Gastroesophageal sphincter (tissue), 4 donors: ENCODE measurements around the gene CSMD2. TPM values are rescaled to one million over a fixed set of nuclear protein-coding genes. Genes with fewer than 3 reads are reported as not detected.

ENCODE experiments used
- ATAC-seq: fragments of 150-250 bp; one replicate; pipeline ENCODE4 v1.9.1; 2016; ENCODE audit warnings: mild to moderate bottlenecking, moderate library complexity
- H3K27ac ChIP-seq, 4 donors: fragments of 200-600 bp; sonication (generic) in 3 of 4; 1 replicate in 3 of 4; 2 replicates in 1 of 4; pipeline ENCODE4 v1.5.1; 2016 to 2019
- H3K27me3 ChIP-seq: fragments of 200-600 bp; sonication (generic); one replicate; pipeline ENCODE4 v1.5.1; 2019
- H3K36me3 ChIP-seq, 2 donors: fragments of 200-600 bp; sonication (generic); one replicate each; pipeline ENCODE4 v1.5.1; 2019; ENCODE audit warnings: control low read depth in 1 of 2
- H3K4me1 ChIP-seq, 3 donors: fragments of 200-600 bp; sonication (generic); 1 replicate in 2 of 3; 2 replicates in 1 of 3; pipeline ENCODE4 v1.5.1; 2016 to 2019; ENCODE audit warnings: control low read depth in 2 of 3
- H3K4me3 ChIP-seq, 2 donors: fragments of 200-600 bp; sonication (generic); one replicate each; pipeline ENCODE4 v1.5.1; 2019; ENCODE audit warnings: mild to moderate bottlenecking in 1 of 2, moderate library complexity in 1 of 2
- H3K9me3 ChIP-seq, 3 donors: fragments of 200-600 bp; sonication (generic); one replicate each; pipeline ENCODE4 v1.5.1; 2017 to 2019; ENCODE audit warnings: control low read depth in 2 of 3
- EP300 ChIP-seq: sonication (generic); formaldehyde crosslinking; IDR thresholded peaks from one replicate; pipeline ENCODE4 v1.6.1; 2017; ENCODE audit warnings: antibody characterized with exemption, mild to moderate bottlenecking
- POLR2A ChIP-seq, 2 donors: fragments of 450-650 bp; IDR thresholded peaks; one replicate each; pipeline ENCODE4 v1.6.1; 2017; ENCODE audit warnings: antibody characterized with exemption in 2 of 2, mild to moderate bottlenecking in 2 of 2, moderate library complexity in 1 of 2
- POLR2AphosphoS5 ChIP-seq: sonication (generic); formaldehyde crosslinking; IDR thresholded peaks from one replicate; pipeline ENCODE4 v1.6.1; 2017; ENCODE audit warnings: antibody characterized with exemption
- WGBS, 2 donors: methylation state at CpG; one replicate each; pipeline ENCODE4 v1.1.5; 2018; ENCODE audit warnings: low coverage in 1 of 2; 5-methylcytosine and 5-hydroxymethylcytosine counted together
- total RNA-seq, 4 donors: library from RNA; depleted of rRNA; stranded (reverse); fragments of >200 nt; gene quantifications; one replicate each; pipeline ENCODE4 v1.1.0, GENCODE V29; 2016
- TF ChIP-seq, protein P1 (sequence below), 4 experiments: fragments of 200-600 bp in 2 of 4; fragments of 450-650 bp in 2 of 4; sonication (generic) in 1 of 4; IDR thresholded peaks; one replicate each; pipeline ENCODE4 v1.5.1; 2017 to 2019; ENCODE audit warnings: antibody characterized with exemption in 4 of 4, mild to moderate bottlenecking in 2 of 4, moderate library complexity in 2 of 4

Gene CSMD2
- total RNA-seq, 4 donors from 2014 or later = 0.22 to 2.5 (median 0.37) TPM

DNA sequence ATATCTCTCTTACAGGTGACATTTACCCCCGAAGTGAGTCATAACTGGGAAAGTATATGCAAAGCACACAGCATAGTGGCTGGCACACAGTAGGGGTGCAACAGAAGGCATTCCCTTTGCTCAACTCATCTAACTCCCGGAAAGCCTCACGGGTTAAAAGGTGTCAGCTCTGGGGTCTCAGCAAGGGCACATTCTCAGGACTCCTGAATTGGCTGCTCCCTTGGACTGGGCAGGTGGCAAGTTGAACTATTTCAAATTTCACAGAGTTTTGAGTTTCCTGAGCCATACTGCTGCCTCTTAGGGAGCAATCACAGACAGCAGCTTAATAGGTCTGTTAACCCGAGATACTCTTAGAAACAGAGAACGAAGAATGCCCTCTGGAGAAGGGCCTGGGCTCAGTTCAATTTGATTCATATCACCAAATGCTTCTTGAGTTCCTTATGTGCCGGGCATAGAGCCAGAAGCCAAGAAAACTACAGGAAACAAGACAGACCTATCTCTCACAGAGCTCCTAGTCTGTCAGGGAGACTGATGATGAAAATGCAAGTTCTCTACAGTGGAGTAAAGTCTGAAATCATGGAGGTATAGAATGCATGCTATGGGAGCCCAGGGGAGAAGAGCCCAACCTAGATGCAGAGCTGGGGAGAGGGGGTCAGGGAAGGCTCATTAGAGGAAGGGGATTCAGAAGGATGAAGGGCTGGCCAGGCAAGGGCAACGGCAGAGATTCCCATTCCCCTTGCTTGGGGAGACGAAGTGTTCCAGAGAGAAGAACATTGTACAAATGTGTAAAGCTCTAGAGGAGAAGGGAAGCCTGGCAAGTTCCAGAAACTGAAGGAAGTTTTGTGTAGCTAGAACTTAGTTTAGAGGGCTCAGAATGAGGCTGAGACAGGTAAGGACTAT is 445.0 kb downstream of the CSMD2 start:
- TF ChIP-seq EP300 = no peak
- TF ChIP-seq, protein P1, sequence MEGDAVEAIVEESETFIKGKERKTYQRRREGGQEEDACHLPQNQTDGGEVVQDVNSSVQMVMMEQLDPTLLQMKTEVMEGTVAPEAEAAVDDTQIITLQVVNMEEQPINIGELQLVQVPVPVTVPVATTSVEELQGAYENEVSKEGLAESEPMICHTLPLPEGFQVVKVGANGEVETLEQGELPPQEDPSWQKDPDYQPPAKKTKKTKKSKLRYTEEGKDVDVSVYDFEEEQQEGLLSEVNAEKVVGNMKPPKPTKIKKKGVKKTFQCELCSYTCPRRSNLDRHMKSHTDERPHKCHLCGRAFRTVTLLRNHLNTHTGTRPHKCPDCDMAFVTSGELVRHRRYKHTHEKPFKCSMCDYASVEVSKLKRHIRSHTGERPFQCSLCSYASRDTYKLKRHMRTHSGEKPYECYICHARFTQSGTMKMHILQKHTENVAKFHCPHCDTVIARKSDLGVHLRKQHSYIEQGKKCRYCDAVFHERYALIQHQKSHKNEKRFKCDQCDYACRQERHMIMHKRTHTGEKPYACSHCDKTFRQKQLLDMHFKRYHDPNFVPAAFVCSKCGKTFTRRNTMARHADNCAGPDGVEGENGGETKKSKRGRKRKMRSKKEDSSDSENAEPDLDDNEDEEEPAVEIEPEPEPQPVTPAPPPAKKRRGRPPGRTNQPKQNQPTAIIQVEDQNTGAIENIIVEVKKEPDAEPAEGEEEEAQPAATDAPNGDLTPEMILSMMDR (IDR thresholded peaks at IDR 0.05) = no peak
- TF ChIP-seq POLR2A (IDR thresholded peaks at IDR 0.05) = no peak
- no peak for TF ChIP-seq POLR2AphosphoS5
- no peak for ATAC-seq
- Histone ChIP-seq H3K9me3 (no peaks in the 10 kb centered on the region), H3K27ac (no peak overlapping the region), H3K36me3 (no peaks in the 10 kb centered on the region), H3K4me3 (no peak overlapping the region), H3K27me3 (peaks cover 19% of the 10 kb centered on the region), H3K4me1 (no peaks in the 10 kb centered on the region)
- 51 to 55% methylated on average over 6 to 8 of the region's 8 CpGs for WGBS, 2 donors

DNA sequence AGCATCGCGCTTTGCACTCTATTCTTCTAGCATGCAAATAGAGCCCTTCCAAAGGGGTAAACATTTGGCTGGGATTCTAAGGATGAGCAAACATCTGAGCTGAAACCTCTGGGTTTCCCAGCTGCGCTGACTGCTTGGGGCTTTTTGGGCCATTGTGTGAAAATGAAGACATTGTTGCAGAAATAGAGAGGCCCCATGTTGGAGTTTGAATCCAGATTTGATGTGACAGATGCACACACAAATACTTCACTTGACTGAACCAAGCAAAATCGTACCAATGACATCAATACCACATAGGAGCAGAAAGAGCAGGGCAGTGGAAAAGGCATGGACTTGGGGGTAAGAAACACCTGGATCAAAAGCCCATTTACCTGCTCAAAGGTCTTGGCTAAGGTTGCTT is 445.7 kb downstream of the CSMD2 start:
- WGBS, 2 donors = 83 to 95% methylated on average over 3 of the region's 4 CpGs
- H3K27ac ChIP-seq = no peak overlapping the region
- H3K4me3 ChIP-seq = no peak overlapping the region
- no peaks in the 10 kb centered on the region for H3K4me1 ChIP-seq
- no peaks in the 10 kb centered on the region for H3K9me3 ChIP-seq
- H3K36me3 ChIP-seq = no peaks in the 10 kb centered on the region
- ATAC-seq = no peak
- peaks cover 24% of the 10 kb centered on the region for H3K27me3 ChIP-seq
- no peak for TF ChIP-seq POLR2A (IDR thresholded peaks at IDR 0.05)
- TF ChIP-seq POLR2AphosphoS5 = no peak
- TF ChIP-seq, protein P1 (IDR thresholded peaks at IDR 0.05) = no peak
- TF ChIP-seq EP300 = no peak

DNA sequence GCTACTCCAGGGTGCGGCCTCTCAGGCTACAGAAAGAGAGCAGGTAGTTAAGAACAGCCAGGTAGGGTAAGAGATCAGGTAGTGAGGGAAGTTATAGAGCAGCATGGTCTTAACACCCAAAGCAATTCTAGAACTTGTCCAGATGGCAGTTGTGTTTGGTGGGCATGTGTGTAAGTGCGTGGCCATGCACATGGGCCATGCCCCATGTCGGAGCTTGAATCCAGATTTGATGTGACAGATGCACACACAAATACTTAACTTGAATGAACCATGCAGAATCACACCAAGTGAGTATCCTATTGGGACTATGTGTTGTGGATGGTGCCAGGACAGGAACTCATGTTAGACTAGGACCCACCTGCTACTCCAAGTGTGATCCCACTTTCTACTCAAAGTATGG is 446.8 kb downstream of the CSMD2 start:
- Histone ChIP-seq H3K9me3 (no peaks in the 10 kb centered on the region), H3K27me3 (peaks cover 24% of the 10 kb centered on the region), H3K4me3 (no peak overlapping the region), H3K36me3 (no peaks in the 10 kb centered on the region), H3K4me1 (no peaks in the 10 kb centered on the region), H3K27ac (no peak overlapping the region)
- no peak for TF ChIP-seq POLR2AphosphoS5
- TF ChIP-seq POLR2A (IDR thresholded peaks at IDR 0.05) = no peak
- no peak for TF ChIP-seq EP300
- TF ChIP-seq, protein P1 (IDR thresholded peaks at IDR 0.05) = no peak
- 94 to 100% methylated on average over 1 to 3 of the region's 3 CpGs for WGBS, 2 donors
- ATAC-seq = no peak

DNA sequence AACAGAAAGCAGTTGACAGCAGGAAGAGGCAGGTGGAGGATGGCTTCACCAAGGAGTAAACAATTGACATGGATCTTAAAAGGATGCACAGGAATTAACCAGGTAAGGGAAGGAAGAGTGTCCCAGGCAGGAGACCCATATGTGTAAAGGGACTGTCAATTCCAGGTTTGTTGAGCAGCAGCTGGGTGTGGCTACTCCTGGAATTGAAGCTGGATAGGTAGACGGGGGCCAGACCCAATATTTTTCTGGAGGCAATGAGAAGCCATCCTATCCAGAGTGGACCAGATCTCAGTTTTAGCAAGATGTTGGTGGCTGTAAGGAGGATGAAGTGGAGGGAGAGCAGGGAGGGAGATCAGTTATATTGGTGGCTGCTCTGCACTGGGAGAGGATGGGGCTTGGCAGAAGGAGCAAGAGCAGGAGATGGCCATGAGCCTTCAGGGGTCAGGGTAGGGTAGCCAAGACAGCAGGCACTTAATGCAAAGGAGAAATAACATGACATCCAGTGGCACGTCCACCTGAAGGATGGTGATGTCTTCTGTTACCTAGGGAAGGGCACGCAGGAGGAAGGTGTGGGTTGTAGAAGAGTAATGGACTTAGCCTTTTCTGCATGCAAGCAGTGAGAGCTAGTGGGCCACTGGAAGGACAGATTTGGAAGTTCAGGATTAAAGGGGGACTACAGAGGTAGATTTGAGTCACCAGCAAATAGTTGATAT is 447.9 kb downstream of the CSMD2 start:
- no peaks in the 10 kb centered on the region for H3K4me1 ChIP-seq
- no peaks in the 10 kb centered on the region for H3K9me3 ChIP-seq
- ATAC-seq = no peak
- peaks cover 34% of the 10 kb centered on the region for H3K27me3 ChIP-seq
- no peak overlapping the region for H3K4me3 ChIP-seq
- no peak overlapping the region for H3K27ac ChIP-seq
- no peaks in the 10 kb centered on the region for H3K36me3 ChIP-seq
- no peak for TF ChIP-seq POLR2AphosphoS5
- 83 to 85% methylated on average over 2 to 3 of the region's 3 CpGs for WGBS, 2 donors

DNA sequence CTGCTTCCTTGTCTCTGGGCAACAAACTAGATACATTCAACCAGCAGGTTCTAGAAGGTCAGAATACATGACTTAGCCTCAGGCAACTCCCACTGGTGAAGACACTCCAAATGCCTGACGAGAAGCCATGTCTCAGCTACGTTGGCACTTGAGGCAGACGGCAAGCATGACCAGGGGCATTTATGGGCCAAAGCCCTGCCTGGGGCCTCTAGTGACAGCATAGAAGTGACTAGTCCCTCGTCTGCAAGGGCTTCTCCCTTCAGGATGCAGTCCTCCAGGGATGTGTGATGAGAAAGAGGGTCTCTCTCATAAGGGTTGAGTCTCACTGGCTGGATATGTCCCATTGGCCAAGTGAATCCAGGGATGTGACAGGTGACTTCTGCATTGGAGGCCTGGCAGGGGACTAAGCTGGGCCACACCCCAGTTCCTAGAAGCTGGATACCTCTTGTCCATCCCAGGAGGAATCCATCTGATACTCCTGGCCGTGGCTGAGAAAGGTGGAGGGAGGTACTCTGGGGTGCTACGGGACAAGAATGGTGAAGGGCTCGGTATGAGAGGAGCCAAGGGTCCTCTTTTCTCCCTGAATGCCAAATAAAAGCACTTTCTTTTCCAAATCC is 449.7 kb downstream of the CSMD2 start:
- H3K4me1 ChIP-seq = no peaks in the 10 kb centered on the region
- no peaks in the 10 kb centered on the region for H3K36me3 ChIP-seq
- H3K9me3 ChIP-seq = no peaks in the 10 kb centered on the region
- no peak overlapping the region for H3K27ac ChIP-seq
- ATAC-seq = no peak
- TF ChIP-seq, protein P1 (IDR thresholded peaks at IDR 0.05) = no peak
- TF ChIP-seq EP300 = no peak
- TF ChIP-seq POLR2A (IDR thresholded peaks at IDR 0.05) = no peak
- TF ChIP-seq POLR2AphosphoS5 = no peak
- peaks cover 42% of the 10 kb centered on the region for H3K27me3 ChIP-seq
- no peak overlapping the region for H3K4me3 ChIP-seq
- 67 to 83% methylated on average over 1 to 7 of the region's 7 CpGs for WGBS, 2 donors
